GM19468 (cell line): ENCODE data around the gene SLC2A8.

Experiments used
- ATAC-seq: cut with Tn5 transposase; IDR thresholded peaks from one replicate; pipeline ENCODE4 v1.9.1; 2021; ENCODE audit warnings: mild to moderate bottlenecking, moderate library complexity, moderate number of reproducible peaks; ENCODE audit not compliant: unreplicated experiment; ENCODE audit errors: extremely low read depth

SLC2A8 gene

DNA sequence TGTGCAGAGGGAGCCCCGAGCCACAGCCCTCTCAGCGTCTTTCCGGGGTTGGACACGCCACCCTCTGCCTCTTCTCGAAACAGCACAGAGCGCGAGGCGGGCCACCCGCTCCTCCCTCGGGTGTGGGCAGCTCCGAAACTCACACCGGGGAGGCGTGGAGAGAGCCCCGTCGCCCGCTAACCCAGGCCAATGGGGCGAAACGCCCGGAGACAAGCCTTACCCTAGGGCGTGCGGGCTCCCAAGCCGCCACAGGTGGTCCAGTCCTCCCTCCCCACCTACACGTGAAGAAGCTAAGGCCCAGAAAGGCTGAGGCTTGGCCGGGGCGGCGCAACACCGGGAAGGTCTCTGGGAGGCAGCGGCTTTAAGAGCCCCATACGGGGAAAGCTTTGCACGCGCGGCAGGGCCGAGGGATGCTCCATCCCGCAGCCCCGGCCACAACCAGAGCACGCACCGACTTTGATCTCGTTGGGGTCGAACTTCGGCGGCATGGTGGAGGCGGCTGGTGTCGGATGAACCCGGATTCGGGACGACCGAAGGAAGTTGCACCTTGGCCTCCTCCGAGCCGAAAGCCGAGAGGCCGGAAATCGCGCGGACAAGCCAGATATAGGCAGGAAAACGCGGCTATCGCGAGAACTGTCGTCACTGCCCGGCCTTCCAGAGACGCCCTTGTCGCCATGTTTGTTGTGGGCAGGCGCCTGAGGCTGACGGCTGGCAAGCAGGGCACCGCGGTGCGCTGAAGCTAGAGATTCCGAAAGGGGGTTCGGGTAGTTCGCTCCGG is 54.0 kb downstream of the SLC2A8 start, which contains the start of the genes LRSAM1 and RPL12:
TSS of gene LRSAM1 (plus strand) at position 681 of the 778 bp plus-strand sequence. CDS start 3,018 bp downstream, outside the sequence.
TSS of gene RPL12 (minus strand) at position 577 of the 778 bp plus-strand sequence. CDS start at position 488, 89 bp downstream.
- peak; percentile 38 for ATAC-seq

- no peak for ATAC-seq
These were observed 54.6 kb downstream of the SLC2A8 start for GRCh38 chr9:127451608-127451857.

DNA sequence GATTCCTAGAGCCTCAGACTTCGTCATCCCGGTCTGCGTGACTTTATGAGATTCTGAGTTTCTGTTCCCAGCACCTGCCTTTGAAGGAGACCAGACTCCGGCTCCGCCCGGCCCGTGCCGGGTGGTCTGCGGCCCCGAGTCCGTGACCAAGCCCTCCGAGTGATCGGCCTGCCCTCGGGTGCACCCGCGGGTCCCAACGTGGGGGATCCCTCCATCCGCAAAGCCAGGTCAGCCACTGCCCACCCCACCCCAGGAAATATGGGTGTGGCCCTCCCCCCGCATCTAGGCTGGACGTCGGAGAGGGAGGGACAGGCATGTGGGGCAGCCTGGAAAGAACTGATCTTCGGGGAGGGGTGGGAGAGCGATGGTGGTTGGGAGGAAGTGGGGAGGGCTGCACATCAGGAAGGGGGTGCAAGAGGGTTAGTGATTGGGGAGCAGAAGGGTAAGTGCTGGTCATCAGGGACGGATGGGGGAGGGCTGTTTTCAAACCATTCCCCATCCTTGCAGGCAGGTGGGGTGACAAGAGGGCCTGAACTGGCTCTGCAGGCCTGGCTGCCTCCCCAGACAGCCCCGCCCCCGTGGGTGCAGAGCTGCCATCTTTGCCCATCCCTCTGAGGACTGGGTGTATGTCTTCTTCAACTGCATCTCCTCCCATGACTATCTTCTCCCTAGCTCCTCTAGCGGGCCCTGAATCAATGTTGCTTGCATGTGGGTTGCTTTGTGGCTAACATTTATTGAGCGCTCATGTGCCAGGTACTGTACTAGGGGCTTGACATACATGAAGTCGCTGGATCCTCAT is 55.1 kb downstream of the SLC2A8 start:
- ATAC-seq: no peak

DNA sequence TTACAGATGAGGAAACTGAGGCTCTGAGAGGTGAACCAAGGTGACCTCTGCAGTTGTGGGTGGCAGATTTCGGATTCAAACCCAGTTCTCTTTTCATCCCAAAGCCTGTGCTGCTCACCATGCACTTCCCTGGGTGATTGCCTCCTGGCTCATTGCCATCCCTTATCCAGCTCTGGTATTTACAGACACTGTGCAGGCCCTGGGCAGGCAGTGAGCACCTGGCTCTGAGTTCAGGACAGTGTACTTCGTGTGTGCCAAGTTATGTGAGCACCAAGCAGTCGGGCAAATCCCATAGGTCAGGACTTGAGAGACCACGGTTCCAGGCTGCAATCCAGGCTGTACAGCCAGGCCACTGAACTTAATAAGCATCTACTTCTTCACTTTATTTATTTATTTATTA is 55.7 kb downstream of the SLC2A8 start:
- ATAC-seq: no peak

GRCh38 chr9:127455324-127455992 is 58.5 kb downstream of the SLC2A8 start:
- ATAC-seq: no peak

DNA sequence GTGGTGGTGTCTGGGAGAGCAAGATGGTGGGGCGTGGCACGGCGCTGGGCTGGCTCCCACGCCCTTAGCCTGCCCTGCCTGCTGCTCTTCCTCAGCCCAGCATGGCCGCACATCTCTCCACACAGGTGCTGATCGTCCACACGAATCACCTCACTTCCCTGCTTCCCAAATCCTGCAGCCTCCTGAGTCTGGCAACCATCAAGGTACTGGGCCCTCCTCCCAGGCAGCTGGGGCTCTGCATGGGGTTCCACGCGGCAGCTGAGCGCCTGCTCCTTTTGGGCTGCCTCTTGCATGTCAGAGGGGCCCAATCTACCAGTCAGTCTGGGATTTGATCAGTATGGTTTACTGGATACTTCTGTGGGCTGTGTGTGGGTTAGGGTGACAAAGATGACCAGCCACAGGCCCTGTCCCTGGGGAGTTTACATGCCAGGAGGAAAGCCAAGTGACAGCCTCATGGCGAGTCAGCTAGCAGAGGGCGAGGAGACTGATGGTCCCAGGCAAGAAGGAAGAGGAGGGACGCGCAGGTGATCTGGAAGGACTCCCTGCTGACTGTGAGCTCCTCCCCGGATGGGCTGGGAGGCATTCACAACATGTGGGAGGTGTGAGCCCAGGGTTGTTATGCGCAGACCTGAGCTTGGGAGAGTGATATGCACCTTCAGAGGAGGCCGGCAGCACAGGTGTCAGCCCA is 60.4 kb downstream of the SLC2A8 start:
- ATAC-seq: no peak
